ENCODE data around the gene PRRX2. TPM values are rescaled to one million over a fixed set of nuclear protein-coding genes. Genes with fewer than 3 reads are reported as not detected.
A peak's percentile ranks its signal among the peaks of the same experiment; 100 is the strongest.

PRRX2 gene
- total RNA-seq, 4 donors from 2014 or later = 9.6 to 32.1 (median 14.9) TPM

- no peak overlapping the region for H3K4me3 ChIP-seq
- no peaks in the 10 kb centered on the region for H3K27me3 ChIP-seq
- DNase-seq (ENCODE audit: low spot score in 2 of 2) = no peak
- peak overlapping the region in 1 of 4 donors; percentile 12 for H3K27ac ChIP-seq
- H3K36me3 ChIP-seq = no peaks in the 10 kb centered on the region
- peaks cover 0 to 17% (median 0%) of the 10 kb centered on the region in 4 donors for H3K4me1 ChIP-seq
- TF ChIP-seq CTCF (IDR thresholded peaks at IDR 0.05) (no peak), POLR2A (IDR thresholded peaks at IDR 0.05) (no peak)
- H3K9me3 ChIP-seq = no peaks in the 10 kb centered on the region
- 39 to 47% methylated on average over 19 of the region's 19 CpGs for WGBS, 2 donors
Observed at GRCh38 chr9:129653823-129654553, 11.5 kb upstream of the PRRX2 start.

DNA sequence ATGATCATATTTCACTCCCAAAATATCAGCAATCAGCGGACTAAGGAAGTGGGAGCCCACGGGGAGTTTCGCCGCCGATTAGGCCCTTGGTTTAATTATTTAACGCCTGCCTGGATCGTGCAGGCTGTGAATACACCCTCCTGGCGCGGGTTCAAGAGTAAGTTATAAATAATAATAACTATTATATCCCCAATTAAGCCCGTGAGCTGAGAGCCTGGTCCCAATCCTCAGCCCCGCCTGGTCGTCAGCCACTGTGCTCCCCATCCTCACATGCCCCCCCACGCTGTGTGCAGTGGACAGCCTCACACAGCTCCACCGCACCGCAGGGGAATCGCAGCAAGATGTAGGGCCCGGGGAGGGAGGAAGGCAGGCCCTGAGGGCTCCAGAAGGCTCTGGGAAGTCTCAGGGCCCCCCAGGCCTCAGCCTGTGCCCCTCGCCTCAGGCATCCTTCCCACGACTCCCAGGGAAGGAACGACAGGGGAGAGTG is 10.8 kb upstream of the PRRX2 start:
- no peaks in the 10 kb centered on the region for H3K36me3 ChIP-seq
- peaks cover 0 to 15% (median 0%) of the 10 kb centered on the region in 4 donors for H3K4me1 ChIP-seq
- H3K9me3 ChIP-seq = no peaks in the 10 kb centered on the region
- TF ChIP-seq CTCF (IDR thresholded peaks at IDR 0.05) (no peak), EP300 (IDR thresholded peaks at IDR 0.05) (no peak), POLR2A (IDR thresholded peaks at IDR 0.05) (no peak)
- no peak for DNase-seq (ENCODE audit: low spot score in 2 of 2)
- no peak overlapping the region for H3K4me3 ChIP-seq
- peak overlapping the region in 1 of 4 donors; percentile 12 for H3K27ac ChIP-seq
- WGBS, 2 donors = 36 to 48% methylated on average over 18 to 20 of the region's 20 CpGs
- no peaks in the 10 kb centered on the region for H3K27me3 ChIP-seq

DNA sequence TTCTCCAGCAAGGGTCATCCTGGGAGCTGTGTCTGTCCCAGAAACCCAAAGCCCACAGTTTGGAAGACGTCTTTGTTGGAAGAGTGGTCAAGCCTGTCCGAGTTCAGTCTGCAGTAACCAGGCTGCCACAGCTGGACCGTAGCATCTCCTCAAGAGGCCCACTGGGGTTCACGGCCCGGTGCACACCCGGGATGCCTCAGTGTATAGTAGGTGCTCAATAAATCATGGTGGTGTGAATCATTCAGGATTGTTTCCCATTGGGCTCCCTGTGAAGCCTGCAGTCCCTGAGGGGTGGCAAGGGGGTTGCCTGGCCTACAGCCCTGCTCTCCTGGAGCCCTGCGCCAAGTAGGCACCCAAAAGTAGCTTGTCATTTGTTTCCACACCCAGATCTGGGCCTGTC is 10.3 kb upstream of the PRRX2 start:
- peaks cover 0 to 15% (median 0%) of the 10 kb centered on the region in 4 donors for H3K4me1 ChIP-seq
- no peaks in the 10 kb centered on the region for H3K27me3 ChIP-seq
- WGBS, 2 donors = 94% methylated on average over 7 of the region's 7 CpGs
- H3K36me3 ChIP-seq = no peaks in the 10 kb centered on the region
- TF ChIP-seq POLR2A (IDR thresholded peaks at IDR 0.05) (no peak), CTCF (IDR thresholded peaks at IDR 0.05) (no peak), EP300 (IDR thresholded peaks at IDR 0.05) (no peak)
- no peaks in the 10 kb centered on the region for H3K9me3 ChIP-seq
- no peak for DNase-seq (ENCODE audit: low spot score in 2 of 2)
- H3K4me3 ChIP-seq = no peak overlapping the region
- H3K27ac ChIP-seq = no peak overlapping the region

GRCh38 chr9:129655696-129656095 is 9.8 kb upstream of the PRRX2 start:
- H3K4me1 ChIP-seq = peaks cover 0 to 15% (median 0%) of the 10 kb centered on the region in 4 donors
- no peak overlapping the region for H3K4me3 ChIP-seq
- no peak for TF ChIP-seq CTCF (IDR thresholded peaks at IDR 0.05)
- TF ChIP-seq EP300 (IDR thresholded peaks at IDR 0.05) = no peak
- no peak for TF ChIP-seq POLR2A (IDR thresholded peaks at IDR 0.05)
- no peaks in the 10 kb centered on the region for H3K27me3 ChIP-seq
- H3K27ac ChIP-seq = no peak overlapping the region
- no peak for DNase-seq (ENCODE audit: low spot score in 2 of 2)
- H3K36me3 ChIP-seq = no peaks in the 10 kb centered on the region
- H3K9me3 ChIP-seq = no peaks in the 10 kb centered on the region
- 68 to 85% methylated on average over 6 to 7 of the region's 7 CpGs for WGBS, 2 donors

DNA sequence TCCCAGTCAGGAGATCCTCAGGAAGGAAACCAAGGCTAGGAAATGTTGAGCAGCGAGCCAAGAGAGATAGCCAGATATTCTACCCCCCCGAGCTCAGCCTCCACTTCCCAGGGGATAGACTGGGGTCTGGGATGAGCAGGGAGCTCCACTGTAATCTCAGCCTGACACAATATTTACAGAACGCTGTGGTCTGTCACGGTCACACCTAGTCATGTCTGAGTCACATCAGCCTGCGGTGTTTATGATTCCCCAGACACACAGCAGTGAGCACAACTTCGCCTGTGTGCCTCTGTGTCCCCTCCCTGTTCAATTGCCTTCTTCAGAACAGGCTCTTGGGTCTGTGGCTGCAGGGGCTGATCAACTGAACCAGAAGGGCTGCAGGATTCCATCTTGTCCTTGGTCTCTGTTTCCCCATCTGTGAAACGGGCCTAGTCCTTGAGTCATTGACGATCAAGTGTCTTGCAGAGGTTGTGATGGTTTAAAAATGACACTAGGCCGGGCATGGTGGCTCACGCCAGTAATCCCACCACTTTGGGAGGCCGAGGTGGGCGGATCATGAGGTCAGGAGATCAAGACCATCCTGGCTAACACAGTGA is 8.6 kb upstream of the PRRX2 start:
- 75 to 80% methylated on average over 12 of the region's 12 CpGs for WGBS, 2 donors
- no peak overlapping the region for H3K4me3 ChIP-seq
- H3K27ac ChIP-seq = no peak overlapping the region
- H3K27me3 ChIP-seq = no peaks in the 10 kb centered on the region
- H3K4me1 ChIP-seq = peaks cover 0 to 15% (median 0%) of the 10 kb centered on the region in 4 donors
- H3K36me3 ChIP-seq = no peaks in the 10 kb centered on the region
- DNase-seq (ENCODE audit: low spot score in 2 of 2) = no peak
- TF ChIP-seq POLR2A (IDR thresholded peaks at IDR 0.05) (no peak), CTCF (IDR thresholded peaks at IDR 0.05) (no peak), EP300 (IDR thresholded peaks at IDR 0.05) (no peak)
- H3K9me3 ChIP-seq = no peaks in the 10 kb centered on the region
